ENCODE measurements around the gene ASCC1.

DNA sequence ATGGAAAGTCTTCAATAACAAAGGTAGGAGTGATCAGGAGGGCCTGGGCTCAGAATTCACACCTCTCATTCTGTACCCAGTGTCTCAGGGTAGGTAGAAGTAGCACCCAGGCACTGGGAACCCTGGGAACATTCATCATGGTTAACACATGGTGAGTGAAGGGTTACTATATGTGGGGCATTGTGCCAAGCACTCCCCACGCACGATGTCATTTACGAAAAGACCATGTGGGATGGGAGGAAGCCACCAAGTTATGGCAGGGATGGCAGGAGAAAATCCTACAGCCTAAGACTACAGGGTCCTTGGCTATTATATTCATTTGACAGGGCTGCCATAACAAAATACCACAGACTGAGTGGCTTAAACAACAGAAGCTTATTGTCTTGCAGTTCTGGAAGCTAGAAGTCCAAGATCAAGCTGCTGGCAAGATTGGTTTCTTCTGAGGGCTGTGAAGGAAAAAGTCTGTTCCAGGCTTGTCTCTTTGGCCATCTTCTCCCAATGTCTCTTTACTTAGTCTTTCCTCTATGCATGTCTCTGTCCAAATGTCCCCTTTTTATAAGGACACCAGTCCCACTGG, 30.0 kb upstream of the ASCC1 start:
- TF ChIP-seq MAZ (IDR thresholded peaks at IDR 0.05; ENCODE audit: borderline replicate concordance, low read depth, low read length) (no peak), POLR2A (IDR thresholded peaks at IDR 0.05; ENCODE audit: low read depth, low read length) (no peak), SMC3 (IDR thresholded peaks at IDR 0.05; ENCODE audit: low read depth, low read length) (no peak), RAD21 (IDR thresholded peaks at IDR 0.05; ENCODE audit: low read length) (no peak)
- TF ChIP-seq, protein P1, sequence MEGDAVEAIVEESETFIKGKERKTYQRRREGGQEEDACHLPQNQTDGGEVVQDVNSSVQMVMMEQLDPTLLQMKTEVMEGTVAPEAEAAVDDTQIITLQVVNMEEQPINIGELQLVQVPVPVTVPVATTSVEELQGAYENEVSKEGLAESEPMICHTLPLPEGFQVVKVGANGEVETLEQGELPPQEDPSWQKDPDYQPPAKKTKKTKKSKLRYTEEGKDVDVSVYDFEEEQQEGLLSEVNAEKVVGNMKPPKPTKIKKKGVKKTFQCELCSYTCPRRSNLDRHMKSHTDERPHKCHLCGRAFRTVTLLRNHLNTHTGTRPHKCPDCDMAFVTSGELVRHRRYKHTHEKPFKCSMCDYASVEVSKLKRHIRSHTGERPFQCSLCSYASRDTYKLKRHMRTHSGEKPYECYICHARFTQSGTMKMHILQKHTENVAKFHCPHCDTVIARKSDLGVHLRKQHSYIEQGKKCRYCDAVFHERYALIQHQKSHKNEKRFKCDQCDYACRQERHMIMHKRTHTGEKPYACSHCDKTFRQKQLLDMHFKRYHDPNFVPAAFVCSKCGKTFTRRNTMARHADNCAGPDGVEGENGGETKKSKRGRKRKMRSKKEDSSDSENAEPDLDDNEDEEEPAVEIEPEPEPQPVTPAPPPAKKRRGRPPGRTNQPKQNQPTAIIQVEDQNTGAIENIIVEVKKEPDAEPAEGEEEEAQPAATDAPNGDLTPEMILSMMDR (conservative IDR thresholded peaks at IDR 0.05; ENCODE audit: low read depth, low read length): no peak

All from IMR-90 (cell line).